ENCODE results near the gene PCNA.

PCNA gene

GRCh38 chr20:5145365-5146098, 25.8 kb upstream of the PCNA start:
- DNase-seq (ENCODE audit: extremely low spot score, insufficient read length, low read depth): no peak
- peak; percentile 21 for FAIRE-seq

- DNase-seq (ENCODE audit: extremely low spot score, insufficient read length, low read depth) (no peak), FAIRE-seq (no peak)
Measured at GRCh38 chr20:5143851-5144250, 24.1 kb upstream of the PCNA start.

DNA sequence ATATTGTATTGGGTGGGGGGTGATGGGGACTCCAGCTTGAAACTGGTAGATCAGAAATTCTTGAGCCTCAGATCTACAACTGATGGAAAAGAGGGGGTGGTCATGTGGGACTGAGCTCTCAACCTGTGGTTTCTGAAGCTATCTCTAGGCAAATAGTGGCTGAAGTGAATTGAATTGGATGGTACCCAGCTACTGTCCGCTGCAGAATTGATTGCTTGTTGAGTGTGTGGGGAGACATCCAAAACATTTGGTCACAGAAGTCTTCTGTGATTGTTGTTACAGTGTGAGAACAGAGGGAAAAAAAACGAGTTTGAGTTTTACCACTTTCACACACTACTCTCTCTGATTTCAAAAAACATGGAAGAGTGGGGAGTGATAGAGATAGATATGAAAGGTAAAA, 21.9 kb upstream of the PCNA start:
- no peak for FAIRE-seq
- DNase-seq (ENCODE audit: extremely low spot score, insufficient read length, low read depth): no peak

DNA sequence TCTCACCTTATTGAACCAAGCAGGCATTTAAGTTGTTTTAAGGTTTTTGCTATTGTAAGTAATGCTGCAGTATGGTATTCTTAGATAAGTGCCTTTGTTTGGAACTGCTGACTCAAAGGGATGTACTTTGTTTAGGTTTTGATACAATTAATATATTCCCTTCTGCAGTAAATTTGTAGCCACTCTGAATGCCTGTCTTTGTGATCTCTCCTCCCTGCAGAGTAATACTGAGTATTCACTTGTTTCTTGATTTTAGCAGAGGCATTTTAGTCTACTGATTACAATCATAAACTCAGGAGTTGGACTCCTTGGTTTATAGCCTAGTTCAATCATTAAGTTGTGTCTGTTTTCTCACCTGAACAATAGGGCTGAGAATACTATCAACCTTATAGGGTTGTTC, 20.4 kb upstream of the PCNA start:
- FAIRE-seq (no peak), DNase-seq (ENCODE audit: extremely low spot score, insufficient read length, low read depth) (no peak)

- FAIRE-seq: no peak
Measured at GRCh38 chr20:5136096-5136495, 16.3 kb upstream of the PCNA start.

GRCh38 chr20:5135363-5136012, 15.7 kb upstream of the PCNA start:
- DNase-seq (ENCODE audit: extremely low spot score, insufficient read length, low read depth) (no peak), FAIRE-seq (no peak)

More at GRCh38 chr20:5136096-5136495, 16.3 kb upstream of the PCNA start:
- no peak for DNase-seq (ENCODE audit: extremely low spot score, insufficient read length, low read depth)

DNA sequence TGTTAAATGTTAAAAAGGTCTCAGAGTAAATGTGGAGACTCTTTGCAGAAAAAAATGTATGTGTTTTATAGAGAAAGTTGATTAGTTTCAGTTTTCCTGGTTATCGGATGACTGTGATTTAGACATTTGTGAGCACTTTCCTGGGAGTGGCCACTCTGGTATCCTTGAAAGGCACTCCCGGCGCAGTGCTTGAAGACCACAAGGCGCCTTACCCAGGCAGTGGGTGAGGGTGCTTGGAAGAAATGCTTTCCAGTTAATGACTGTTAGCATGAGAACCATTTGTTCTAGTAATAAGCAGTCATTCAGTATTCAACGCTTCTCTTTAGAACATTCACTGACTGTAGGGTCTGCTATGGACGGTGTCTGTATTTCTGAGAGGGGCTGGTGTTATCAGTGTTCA, 14.2 kb upstream of the PCNA start:
- FAIRE-seq (no peak), DNase-seq (ENCODE audit: extremely low spot score, insufficient read length, low read depth) (no peak)

DNA sequence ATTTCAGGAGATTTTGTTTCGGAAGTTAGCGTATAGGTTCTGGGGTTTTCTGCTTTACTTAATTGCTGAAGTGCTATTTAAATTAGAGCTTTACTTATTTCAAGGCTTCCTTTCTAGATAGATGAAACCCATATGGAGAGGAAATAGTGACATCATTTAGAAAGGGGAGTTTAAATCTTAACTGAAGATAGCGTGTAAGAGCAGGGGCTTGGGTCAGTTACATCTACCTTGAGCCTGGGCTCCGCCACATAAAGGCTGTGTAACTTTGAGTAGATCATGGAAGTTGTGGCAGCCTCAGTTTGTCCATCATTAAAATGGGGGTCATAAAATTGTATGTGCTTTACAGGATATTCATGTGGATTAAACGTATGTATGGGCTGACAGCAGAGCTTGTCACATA, 11.7 kb upstream of the PCNA start:
- DNase-seq (ENCODE audit: extremely low spot score, insufficient read length, low read depth): no peak
- no peak for FAIRE-seq

- FAIRE-seq: no peak
- no peak for DNase-seq (ENCODE audit: extremely low spot score, insufficient read length, low read depth)
Measured at GRCh38 chr20:5128886-5129285, 9.1 kb upstream of the PCNA start.

GRCh38 chr20:5127859-5128424, 8.2 kb upstream of the PCNA start:
- DNase-seq (ENCODE audit: extremely low spot score, insufficient read length, low read depth) (no peak), FAIRE-seq (no peak)

DNA sequence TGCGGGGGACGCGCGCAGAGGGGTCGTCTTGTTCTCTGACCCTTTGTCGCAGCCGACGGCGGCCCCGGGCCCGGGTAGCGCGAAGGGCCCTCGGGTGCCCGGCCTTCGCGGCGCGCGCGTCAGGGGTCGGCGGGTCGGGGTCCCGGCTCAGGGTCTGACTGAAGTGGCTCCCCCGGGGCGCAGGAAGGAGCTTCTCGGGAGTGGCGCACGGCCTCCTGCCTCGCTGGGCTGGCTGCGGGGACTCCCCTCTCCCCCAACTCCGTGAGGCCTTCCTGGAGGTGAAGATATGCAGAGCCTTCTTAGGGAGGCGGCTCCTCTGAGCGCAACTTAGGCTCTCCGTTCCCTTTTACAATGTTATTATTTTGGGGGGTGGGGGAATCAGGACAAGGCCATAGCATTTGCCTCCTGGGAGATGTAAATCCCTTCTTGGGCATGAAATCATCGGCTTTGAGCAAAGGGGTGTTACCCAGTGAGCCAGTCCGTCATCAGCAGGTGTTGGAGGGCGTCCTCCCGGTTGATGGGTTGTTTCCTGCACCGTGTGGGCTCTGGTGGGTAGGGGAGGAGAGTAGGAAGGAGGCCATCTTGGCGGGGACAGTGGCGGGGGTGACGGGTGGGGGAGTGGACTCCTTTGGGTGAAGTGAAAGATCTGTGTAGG, 7.6 kb upstream of the PCNA start:
- no peak for DNase-seq (ENCODE audit: extremely low spot score, insufficient read length, low read depth)
- FAIRE-seq: peak; percentile 83

DNA sequence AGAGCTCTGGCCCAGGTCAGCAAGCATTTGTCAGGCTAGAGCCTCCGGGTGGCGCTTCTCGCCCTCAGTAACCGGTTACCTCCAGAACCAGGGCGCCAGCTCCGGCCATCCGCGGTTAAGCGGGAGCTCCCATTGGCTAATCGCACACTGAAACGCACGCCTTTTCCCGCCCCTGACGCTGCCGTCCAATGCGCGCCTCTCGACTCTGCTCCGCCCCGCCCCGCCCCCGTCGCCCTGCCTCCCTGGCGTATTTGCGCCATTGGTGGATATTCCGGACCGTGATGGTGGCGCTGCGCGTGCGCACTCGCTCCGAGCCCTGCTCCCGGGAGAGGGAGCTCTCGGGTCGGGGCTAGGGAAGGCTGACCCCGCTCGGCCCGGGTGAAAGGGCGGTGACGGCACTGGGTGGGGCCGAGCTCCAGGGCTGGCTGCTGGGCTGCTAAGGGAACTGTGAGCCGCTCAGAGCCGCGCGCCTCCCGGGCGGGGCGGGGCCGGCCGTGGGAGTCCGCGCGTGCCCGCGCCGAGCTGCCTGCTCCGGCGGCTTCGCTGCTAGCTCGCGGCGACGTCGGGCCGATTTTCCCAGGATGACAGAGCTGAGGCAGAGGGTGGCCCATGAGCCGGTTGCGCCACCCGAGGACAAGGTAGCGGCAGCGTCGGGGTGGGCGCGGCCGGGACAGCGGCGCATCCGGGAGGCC, 6.9 kb upstream of the PCNA start, which contains the start of gene CDS2:
TSS of gene CDS2 (plus strand) at position 497 of the 692 bp plus-strand sequence. CDS start at position 582, 85 bp downstream.
- FAIRE-seq: peak; percentile 99
- DNase-seq (ENCODE audit: extremely low spot score, insufficient read length, low read depth): peak; percentile 97

GRCh38 chr20:5122873-5123260, 3.1 kb upstream of the PCNA start:
- no peak for DNase-seq (ENCODE audit: extremely low spot score, insufficient read length, low read depth)
- FAIRE-seq: no peak

DNA sequence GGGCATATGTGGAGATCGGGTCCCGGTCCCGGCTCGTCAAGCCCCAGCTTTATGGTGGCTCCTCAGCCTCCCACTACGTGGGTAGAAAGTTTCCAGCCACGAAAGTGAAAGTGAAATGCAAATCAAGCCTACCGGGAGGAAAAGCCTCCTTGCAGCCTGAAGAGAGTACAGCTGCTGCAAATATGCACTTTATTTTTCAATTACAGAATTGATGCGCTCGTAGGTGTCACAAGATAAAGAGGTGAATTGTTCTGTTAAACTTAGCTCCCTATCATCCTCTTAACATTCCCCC, 373 bp upstream of the PCNA start:
- no peak for FAIRE-seq
- DNase-seq (ENCODE audit: extremely low spot score, insufficient read length, low read depth): no peak

DNA sequence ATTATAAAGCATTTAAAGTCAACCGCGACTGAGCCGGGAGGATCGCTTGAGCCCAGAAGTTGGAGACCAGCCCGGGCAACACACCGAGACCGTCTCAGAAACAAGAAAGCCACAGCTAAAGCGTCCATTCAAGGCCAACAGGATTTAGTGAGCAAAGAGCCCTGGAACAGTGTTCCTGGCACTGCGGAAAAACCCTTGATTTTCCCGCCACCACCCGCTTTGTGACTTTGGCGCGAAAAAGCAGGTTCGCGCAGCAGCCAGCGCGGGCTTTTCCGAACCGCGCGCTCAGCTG, 669 bp downstream of the PCNA start:
- no peak for FAIRE-seq
- DNase-seq (ENCODE audit: extremely low spot score, insufficient read length, low read depth): no peak

- peak; percentile 12 for FAIRE-seq
- no peak for DNase-seq (ENCODE audit: extremely low spot score, insufficient read length, low read depth)
Measured at GRCh38 chr20:5118220-5119142, 1.3 kb downstream of the PCNA start.

DNA sequence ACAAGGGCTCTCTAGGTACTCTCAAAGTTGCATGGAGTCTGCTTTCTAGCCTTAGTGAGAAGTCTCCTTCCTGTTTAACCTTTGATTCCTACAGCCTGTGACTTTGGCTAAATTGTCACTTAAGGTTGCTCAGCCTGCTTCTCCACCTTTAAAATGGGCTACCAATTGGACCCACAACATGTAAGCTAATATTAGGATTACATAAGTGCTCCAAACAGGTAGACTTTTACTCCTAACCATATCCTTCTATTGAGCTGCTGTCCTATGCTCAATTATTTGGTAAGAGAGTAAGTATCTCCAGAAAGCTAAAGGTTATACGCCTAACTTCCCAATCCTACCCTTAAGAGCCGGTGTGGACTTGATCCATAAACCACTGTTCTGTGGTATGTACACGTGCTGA, 2.9 kb downstream of the PCNA start:
- FAIRE-seq (no peak), DNase-seq (ENCODE audit: extremely low spot score, insufficient read length, low read depth) (no peak)

DNA sequence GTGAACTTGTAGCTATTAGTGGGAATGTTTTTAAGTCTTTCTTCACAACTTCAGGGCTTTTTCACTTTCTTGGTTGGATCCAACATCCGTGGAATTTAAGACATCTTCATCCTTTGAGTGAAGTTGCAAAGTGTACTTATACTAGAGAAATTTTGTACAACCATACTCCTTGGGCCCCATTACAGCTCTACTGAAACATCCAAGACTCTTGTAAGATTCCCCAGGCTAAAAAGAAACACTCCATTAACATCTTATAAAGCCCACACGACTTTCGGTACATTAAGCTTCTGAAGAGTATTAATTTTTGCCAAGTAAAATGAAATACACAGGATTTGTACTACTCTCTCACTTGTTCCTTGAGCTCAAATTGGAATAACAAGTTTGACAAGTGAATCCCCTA, 5.4 kb downstream of the PCNA start:
- DNase-seq (ENCODE audit: extremely low spot score, insufficient read length, low read depth): no peak

GRCh38 chr20:5113615-5113986, 6.2 kb downstream of the PCNA start:
- DNase-seq (ENCODE audit: extremely low spot score, insufficient read length, low read depth) (no peak), FAIRE-seq (no peak)

More for the DNA sequence above, 5.4 kb downstream of the PCNA start:
- FAIRE-seq: no peak

DNA sequence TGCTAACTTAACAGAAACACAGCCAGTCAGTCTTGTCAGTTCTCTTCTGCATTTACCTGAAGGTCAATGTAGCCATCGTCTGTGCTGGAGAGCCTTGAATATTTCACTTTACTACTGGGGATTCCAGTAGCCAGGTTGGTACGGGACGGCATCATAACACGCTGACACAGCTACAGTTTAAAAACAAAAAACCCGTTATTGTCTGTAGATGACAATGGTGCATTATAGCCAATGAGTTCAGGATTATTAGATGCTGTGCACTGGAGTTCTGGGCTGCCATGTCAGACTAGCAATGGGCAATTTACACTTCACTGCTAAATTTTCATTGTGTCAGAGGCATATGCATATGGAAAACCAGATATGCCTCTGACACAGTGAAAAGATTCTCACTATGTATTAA, 10.5 kb downstream of the PCNA start:
- no peak for FAIRE-seq
- no peak for DNase-seq (ENCODE audit: extremely low spot score, insufficient read length, low read depth)

Measured in GM18507 (cell line).